Neural crest cell (in vitro differentiated cells): Measurements from ENCODE around the gene RPS6KL1. TPM values are rescaled to one million over a fixed set of nuclear protein-coding genes. Genes with fewer than 3 reads are reported as not detected.
"Not testable (repeated sequence)": the region's sequence is repeated elsewhere in the genome, so short reads cannot be mapped to it uniquely, and the experiment has no call there.

ENCODE experiments used
- DNase-seq: peaks from one replicate; pipeline ENCODE4 v3.0.0; 2021; ENCODE audit warnings: low read depth, mixed read lengths, low spot score
- H3K27ac Mint-ChIP-seq: one replicate; pipeline ENCODE4 v1.8.0; 2021; ENCODE audit warnings: mild to moderate bottlenecking, mixed read lengths; ENCODE audit not compliant: unreplicated experiment
- H3K27me3 Mint-ChIP-seq: 2 replicates; pipeline ENCODE4 v1.8.0; 2021; ENCODE audit warnings: low read depth, mild to moderate bottlenecking, mixed read lengths
- H3K36me3 Mint-ChIP-seq: 2 replicates; pipeline ENCODE4 v1.8.0; 2021; ENCODE audit warnings: low read depth, mild to moderate bottlenecking, mixed read lengths
- H3K4me1 Mint-ChIP-seq: 2 replicates; pipeline ENCODE4 v1.8.0; 2021; ENCODE audit warnings: mixed read lengths
- H3K4me3 Mint-ChIP-seq: one replicate; pipeline ENCODE4 v1.8.0; 2021; ENCODE audit warnings: mild to moderate bottlenecking, mixed read lengths
- H3K9me3 Mint-ChIP-seq: 2 replicates; pipeline ENCODE4 v1.8.0; 2021; ENCODE audit warnings: mixed read lengths
- CTCF ChIP-seq: fragments of 200-600 bp; sonication (generic); conservative IDR thresholded peaks from 2 replicates; pipeline ENCODE4 v1.5.0; 2021; ENCODE audit warnings: antibody characterized with exemption, mild to moderate bottlenecking
- total RNA-seq: library from RNA; stranded (reverse); gene quantifications from 2 replicates; pipeline ENCODE4 v1.2.1, GENCODE V29; 2021

The RPS6KL1 gene
- total RNA-seq, 1 donor from 2014 or later: 13.9 TPM

GRCh38 chr14:74936151-74936550 is 13.1 kb upstream of the RPS6KL1 start:
- Mint-ChIP-seq H3K4me1 (peaks cover 7% of the 10 kb centered on the region), H3K36me3 (no peaks in the 10 kb centered on the region), H3K27me3 (peaks cover 5% of the 10 kb centered on the region), H3K9me3 (no peaks in the 10 kb centered on the region), H3K27ac (no peak overlapping the region), H3K4me3 (no peak overlapping the region)
- DNase-seq: no peak
- TF ChIP-seq CTCF: no peak

DNA sequence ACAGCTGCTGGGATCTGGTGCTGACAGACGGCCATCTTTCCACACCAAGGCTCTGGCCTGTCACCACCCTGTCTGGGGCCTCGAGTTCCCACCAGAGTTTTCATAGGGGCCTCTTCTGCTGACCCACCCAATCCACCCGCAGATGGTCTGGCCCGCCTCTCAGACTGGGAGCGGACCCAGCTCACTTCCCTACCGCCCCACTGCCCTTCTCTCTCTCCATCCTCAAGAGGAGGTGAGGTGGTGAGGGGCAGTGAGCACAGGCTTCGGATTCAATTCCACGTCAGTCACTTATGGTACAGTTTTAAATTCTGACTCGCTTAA is 12.3 kb upstream of the RPS6KL1 start:
- H3K27ac Mint-ChIP-seq: no peak overlapping the region
- H3K4me1 Mint-ChIP-seq: peaks cover 7% of the 10 kb centered on the region
- TF ChIP-seq CTCF: no peak
- H3K4me3 Mint-ChIP-seq: no peak overlapping the region
- peaks cover 5% of the 10 kb centered on the region for H3K27me3 Mint-ChIP-seq
- H3K36me3 Mint-ChIP-seq: no peaks in the 10 kb centered on the region
- H3K9me3 Mint-ChIP-seq: no peaks in the 10 kb centered on the region
- no peak for DNase-seq

- Mint-ChIP-seq H3K36me3 (no peaks in the 10 kb centered on the region), H3K4me1 (peaks cover 7% of the 10 kb centered on the region), H3K27ac (no peak overlapping the region), H3K4me3 (no peak overlapping the region), H3K27me3 (peaks cover 8% of the 10 kb centered on the region), H3K9me3 (no peaks in the 10 kb centered on the region)
- DNase-seq: no peak
- TF ChIP-seq CTCF: no peak
These were observed 11.7 kb upstream of the RPS6KL1 start for GRCh38 chr14:74934476-74935359.

DNA sequence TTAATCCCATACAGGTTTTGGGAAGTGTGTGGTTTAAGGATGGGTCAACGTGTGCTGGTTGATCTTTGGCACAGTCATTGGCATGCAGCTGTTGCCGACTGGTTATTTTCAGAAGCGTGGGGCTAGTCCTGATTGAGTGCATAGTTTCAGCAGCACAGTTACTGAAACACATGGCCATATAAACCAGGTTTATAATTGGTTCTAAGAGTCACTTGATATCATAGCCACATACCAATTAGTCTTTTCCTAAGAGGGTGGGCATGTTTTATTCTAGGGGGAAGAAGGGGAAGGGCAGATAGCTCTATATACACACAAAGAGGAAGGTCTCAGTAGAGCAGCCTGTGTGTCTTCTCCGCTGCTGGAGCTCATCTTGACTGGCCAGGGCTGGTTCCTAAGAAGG is 11.0 kb upstream of the RPS6KL1 start:
- Mint-ChIP-seq H3K4me1 (peaks cover 7% of the 10 kb centered on the region), H3K36me3 (no peaks in the 10 kb centered on the region), H3K4me3 (no peak overlapping the region), H3K9me3 (no peaks in the 10 kb centered on the region), H3K27ac (no peak overlapping the region), H3K27me3 (peaks cover 10% of the 10 kb centered on the region)
- TF ChIP-seq CTCF: no peak
- no peak for DNase-seq

- not testable (repeated sequence) for H3K4me3 Mint-ChIP-seq, DNase-seq, H3K9me3 Mint-ChIP-seq, H3K4me1 Mint-ChIP-seq, H3K36me3 Mint-ChIP-seq, H3K27ac Mint-ChIP-seq
- peaks cover 10% of the 10 kb centered on the region for H3K27me3 Mint-ChIP-seq
These were observed 9.9 kb upstream of the RPS6KL1 start for GRCh38 chr14:74932936-74933335.

GRCh38 chr14:74932401-74932901 is 9.4 kb upstream of the RPS6KL1 start:
- H3K9me3 Mint-ChIP-seq: no peaks in the 10 kb centered on the region
- H3K27ac Mint-ChIP-seq: no peak overlapping the region
- no peak for DNase-seq
- no peak for TF ChIP-seq CTCF
- H3K36me3 Mint-ChIP-seq: no peaks in the 10 kb centered on the region
- peaks cover 7% of the 10 kb centered on the region for H3K4me1 Mint-ChIP-seq
- H3K4me3 Mint-ChIP-seq: no peak overlapping the region
- peaks cover 14% of the 10 kb centered on the region for H3K27me3 Mint-ChIP-seq

DNA sequence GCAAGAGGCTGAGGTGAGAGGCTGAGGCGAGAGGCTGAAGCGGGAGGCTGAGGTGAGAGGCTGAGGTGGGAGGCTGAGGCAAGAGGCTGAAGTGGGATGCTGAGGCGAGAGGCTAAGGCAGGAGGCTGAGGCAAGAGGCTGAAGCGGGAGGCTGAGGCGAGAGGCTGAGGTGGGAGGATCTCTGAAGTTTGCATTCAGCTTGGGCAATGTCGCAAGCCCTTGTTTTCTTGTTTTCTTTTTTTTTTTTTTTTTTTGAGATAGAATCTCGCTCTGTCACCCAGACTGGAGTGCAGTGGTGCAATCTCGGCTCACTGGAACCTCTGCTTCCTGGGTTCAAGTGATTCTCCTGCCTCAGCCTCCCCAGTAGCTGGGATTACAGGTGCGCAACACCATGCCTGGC is 8.7 kb upstream of the RPS6KL1 start:
- DNase-seq, H3K27ac Mint-ChIP-seq, H3K4me1 Mint-ChIP-seq, H3K36me3 Mint-ChIP-seq, H3K4me3 Mint-ChIP-seq, H3K9me3 Mint-ChIP-seq: not testable (repeated sequence)
- peaks cover 21% of the 10 kb centered on the region for H3K27me3 Mint-ChIP-seq
